Mesenchymal stem cell (in vitro differentiated cells and primary cell): Measurements from ENCODE around the gene FLT4.

Experiments
- DNase-seq: peaks from one replicate; pipeline ENCODE4 v3.0.0-alpha.2; 2013
- H2AFZ ChIP-seq: one replicate; pipeline ENCODE4 v1.6.1; 2013; ENCODE audit warnings: low read depth, mild to moderate bottlenecking, control low read depth, inconsistent platforms, low read length, moderate library complexity
- H2AK5ac ChIP-seq: 2 replicates; pipeline ENCODE4 v1.6.1; 2013; ENCODE audit warnings: low read length, moderate library complexity, mild to moderate bottlenecking, inconsistent platforms; ENCODE audit not compliant: severe bottlenecking
- H2BK120ac ChIP-seq: one replicate; pipeline ENCODE4 v1.6.1; 2013; ENCODE audit warnings: low read depth, mild to moderate bottlenecking, inconsistent platforms, low read length, moderate library complexity
- H2BK12ac ChIP-seq, 2 experiments: one replicate each; pipeline ENCODE4 v1.6.1; 2013; ENCODE audit warnings: inconsistent platforms in 2 of 2, low read length in 2 of 2, mild to moderate bottlenecking in 2 of 2, moderate library complexity in 2 of 2, control low read depth in 1 of 2
- H2BK15ac ChIP-seq: one replicate; pipeline ENCODE4 v1.6.1; 2013; ENCODE audit warnings: mild to moderate bottlenecking, low read depth, inconsistent platforms; ENCODE audit not compliant: poor library complexity, severe bottlenecking
- H2BK5ac ChIP-seq: 2 replicates; pipeline ENCODE4 v1.6.1; 2013; ENCODE audit warnings: low read depth, mild to moderate bottlenecking, low read length, control low read depth, inconsistent platforms; ENCODE audit not compliant: poor library complexity, severe bottlenecking
- H3K14ac ChIP-seq, 2 experiments: one replicate each; pipeline ENCODE4 v1.6.1; 2013; ENCODE audit warnings: inconsistent platforms in 2 of 2, low read length in 2 of 2, control low read depth in 1 of 2, mild to moderate bottlenecking in 1 of 2, moderate library complexity in 1 of 2
- H3K18ac ChIP-seq, 2 experiments: one replicate each; pipeline ENCODE4 v1.6.1; 2013; ENCODE audit warnings: inconsistent platforms in 2 of 2, low read length in 2 of 2, control low read depth in 1 of 2, low read depth in 1 of 2, mild to moderate bottlenecking in 1 of 2
- H3K23ac ChIP-seq, 2 experiments: one replicate each; pipeline ENCODE4 v1.6.1; 2013; ENCODE audit warnings: inconsistent platforms in 2 of 2, low read length in 2 of 2, mild to moderate bottlenecking in 2 of 2, moderate library complexity in 2 of 2, control low read depth in 1 of 2
- H3K27ac ChIP-seq: 2 replicates; pipeline ENCODE4 v1.5.1; 2013; ENCODE audit warnings: mild to moderate bottlenecking, moderate library complexity, low read length, control low read depth, inconsistent platforms; ENCODE audit not compliant: poor library complexity, severe bottlenecking
- H3K27me3 ChIP-seq, 2 experiments: 2 replicates each; pipeline versions ENCODE4 v1.6.1 to v1.7.0; 2013; ENCODE audit warnings: low read length in 2 of 2, mild to moderate bottlenecking in 2 of 2, moderate library complexity in 2 of 2, control low read depth in 1 of 2, inconsistent platforms in 1 of 2; ENCODE audit not compliant: control insufficient read depth in 1 of 2, insufficient read depth in 1 of 2
- H3K36me3 ChIP-seq, 2 experiments: 2 replicates each; pipeline versions ENCODE4 v1.6.1 to v1.7.0; 2013; ENCODE audit warnings: low read length in 2 of 2, control low read depth in 1 of 2, inconsistent platforms in 1 of 2, low read depth in 1 of 2, mild to moderate bottlenecking in 1 of 2; ENCODE audit not compliant: insufficient read depth in 2 of 2, control insufficient read depth in 1 of 2
- H3K4ac ChIP-seq, 2 experiments: one replicate each; pipeline ENCODE4 v1.6.1; 2013; ENCODE audit warnings: inconsistent platforms in 2 of 2, low read length in 2 of 2, mild to moderate bottlenecking in 2 of 2, moderate library complexity in 2 of 2, control low read depth in 1 of 2, low read depth in 1 of 2
- H3K4me1 ChIP-seq: 2 replicates; pipeline ENCODE4 v1.6.1; 2013; ENCODE audit warnings: low read depth, low read length, control low read depth; ENCODE audit not compliant: control insufficient read depth, insufficient read depth
- H3K4me2 ChIP-seq: 2 replicates; pipeline ENCODE4 v1.6.1; 2013; ENCODE audit warnings: low read length, mild to moderate bottlenecking, inconsistent platforms; ENCODE audit not compliant: poor library complexity, severe bottlenecking
- H3K4me3 ChIP-seq, 2 experiments: 2 replicates each; pipeline versions ENCODE4 v1.5.1 to v1.7.0; 2013; ENCODE audit warnings: low read length in 2 of 2, mild to moderate bottlenecking in 2 of 2, control low read depth in 1 of 2, low read depth in 1 of 2; ENCODE audit not compliant: insufficient read depth in 1 of 2
- H3K79me1 ChIP-seq: replicated peaks from 2 replicates; pipeline ENCODE4 v1.6.1; 2013; ENCODE audit warnings: mild to moderate bottlenecking, control low read depth, low read length, inconsistent platforms; ENCODE audit not compliant: poor library complexity, severe bottlenecking
- H3K9ac ChIP-seq: 2 replicates; pipeline ENCODE4 v1.7.0; 2013; ENCODE audit warnings: mild to moderate bottlenecking, low read length, moderate library complexity
- H3K9me3 ChIP-seq: 2 replicates; pipeline ENCODE4 v1.7.0; 2013; ENCODE audit warnings: mild to moderate bottlenecking, low read length; ENCODE audit not compliant: control insufficient read depth
- H4K8ac ChIP-seq: one replicate; pipeline ENCODE4 v1.6.1; 2013; ENCODE audit warnings: inconsistent platforms, mild to moderate bottlenecking, low read length, moderate library complexity
- H4K91ac ChIP-seq: one replicate; pipeline ENCODE4 v1.6.1; 2013; ENCODE audit warnings: mild to moderate bottlenecking, low read length, inconsistent platforms
- WGBS: methylation state at CpG from one replicate; pipeline ENCODE4 v1.1.7; 2013; ENCODE audit warnings: mixed read lengths; 5-methylcytosine and 5-hydroxymethylcytosine counted together

The FLT4 gene

GRCh38 chr5:180606215-180606785 lies 43.1 kb downstream of the FLT4 start:
- Histone ChIP-seq H2BK12ac (no peak overlapping the region), H3K79me1 (no peaks in the 10 kb centered on the region), H3K4me3 (no peak overlapping the region), H3K9ac (no peak overlapping the region), H3K18ac (no peak overlapping the region), H4K8ac (no peak overlapping the region), H2AFZ (no peak overlapping the region), H2BK5ac (no peak overlapping the region), H3K4me2 (no peak overlapping the region), H3K4me1 (peaks cover 3% of the 10 kb centered on the region), H3K27ac (no peak overlapping the region), H3K4ac (no peak overlapping the region), H3K9me3 (no peaks in the 10 kb centered on the region), H2AK5ac (no peak overlapping the region), H2BK15ac (no peak overlapping the region), H3K23ac (no peak overlapping the region), H3K27me3 (peaks cover 3 to 54% of the 10 kb centered on the region in 2 experiments), H4K91ac (no peak overlapping the region), H3K36me3 (no peaks in the 10 kb centered on the region), H3K14ac (no peak overlapping the region), H2BK120ac (no peak overlapping the region)
- 85% methylated on average over 21 of the region's 21 CpGs for WGBS
- DNase-seq, result no peak

DNA sequence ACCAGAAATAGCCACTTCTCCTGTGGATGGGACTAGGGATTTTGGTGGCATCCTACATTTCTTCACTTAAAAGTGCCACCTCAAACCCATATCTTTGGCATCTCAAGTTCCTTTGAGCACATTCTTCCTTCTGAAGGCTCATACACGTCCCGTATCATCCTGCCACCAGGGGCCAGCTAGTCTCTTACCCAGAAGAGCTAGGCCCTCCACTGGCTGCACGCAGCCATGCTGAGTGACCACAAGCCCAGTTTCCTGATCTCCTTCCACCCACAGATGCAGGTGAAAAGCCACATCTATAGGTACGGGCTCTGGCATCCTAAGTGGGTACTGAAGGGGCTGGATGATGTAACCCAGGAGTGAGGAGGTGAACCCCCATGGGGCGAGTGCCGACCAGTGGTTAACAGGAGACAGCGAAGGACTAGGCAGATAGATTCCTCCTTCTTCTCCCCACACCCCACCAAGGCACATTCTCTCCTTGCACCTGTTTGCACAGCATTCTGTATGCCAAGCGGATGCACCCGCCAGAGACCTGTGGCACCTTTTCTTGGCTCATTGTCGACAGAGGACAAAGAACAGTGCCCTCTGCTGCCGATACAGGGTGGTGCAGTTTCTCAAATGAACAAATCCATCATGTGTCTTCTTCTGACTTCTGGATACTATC lies 43.7 kb downstream of the FLT4 start:
- no peak overlapping the region for H2BK15ac ChIP-seq
- no peak overlapping the region for H4K8ac ChIP-seq
- H3K23ac ChIP-seq, result no peak overlapping the region
- H2AFZ ChIP-seq, result no peak overlapping the region
- H3K4me3 ChIP-seq, result no peak overlapping the region
- H3K36me3 ChIP-seq, result no peaks in the 10 kb centered on the region
- peak; percentile 39 for DNase-seq
- no peak overlapping the region for H2BK120ac ChIP-seq
- H3K79me1 ChIP-seq, result no peaks in the 10 kb centered on the region
- no peak overlapping the region for H3K14ac ChIP-seq
- H3K27me3 ChIP-seq, result peaks cover 3 to 54% of the 10 kb centered on the region in 2 experiments
- H3K18ac ChIP-seq, result no peak overlapping the region
- H3K4ac ChIP-seq, result no peak overlapping the region
- no peak overlapping the region for H3K4me2 ChIP-seq
- 65% methylated on average over 11 of the region's 11 CpGs for WGBS
- no peaks in the 10 kb centered on the region for H3K9me3 ChIP-seq
- no peak overlapping the region for H2BK5ac ChIP-seq
- H2BK12ac ChIP-seq, result no peak overlapping the region
- no peaks in the 10 kb centered on the region for H3K4me1 ChIP-seq
- no peak overlapping the region for H3K9ac ChIP-seq
- H2AK5ac ChIP-seq, result no peak overlapping the region
- no peak overlapping the region for H4K91ac ChIP-seq
- no peak overlapping the region for H3K27ac ChIP-seq

DNA sequence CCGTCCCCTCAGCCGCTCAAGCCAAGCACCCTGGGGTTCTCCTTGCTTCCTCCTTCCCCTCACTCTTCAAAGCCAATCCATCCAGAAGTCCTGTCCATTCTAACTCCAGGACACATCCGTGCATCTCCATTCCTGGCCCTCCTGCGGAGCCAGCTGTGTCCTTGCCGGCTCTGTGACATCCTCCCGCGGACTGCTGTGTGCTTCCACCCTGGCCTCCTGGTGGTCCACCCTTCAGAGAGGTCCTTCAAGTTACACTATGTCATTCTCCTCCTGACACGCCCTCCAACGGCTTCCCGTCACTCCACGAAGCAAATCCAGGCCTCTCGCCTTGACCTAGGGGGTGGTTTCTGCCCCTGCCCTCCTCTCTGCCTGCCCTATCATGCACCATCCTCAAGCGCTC lies 45.1 kb downstream of the FLT4 start:
- no peak overlapping the region for H3K14ac ChIP-seq
- H3K23ac ChIP-seq, result no peak overlapping the region
- no peak overlapping the region for H2BK120ac ChIP-seq
- no peak overlapping the region for H4K8ac ChIP-seq
- no peaks in the 10 kb centered on the region for H3K4me1 ChIP-seq
- no peak overlapping the region for H2BK15ac ChIP-seq
- H3K4me2 ChIP-seq, result no peak overlapping the region
- H3K4ac ChIP-seq, result no peak overlapping the region
- H3K9me3 ChIP-seq, result no peaks in the 10 kb centered on the region
- H2BK5ac ChIP-seq, result no peak overlapping the region
- no peak overlapping the region for H3K9ac ChIP-seq
- H3K36me3 ChIP-seq, result no peaks in the 10 kb centered on the region
- no peak overlapping the region for H3K18ac ChIP-seq
- H3K4me3 ChIP-seq, result no peak overlapping the region
- no peak overlapping the region for H3K27ac ChIP-seq
- H2AK5ac ChIP-seq, result no peak overlapping the region
- no peak overlapping the region for H2BK12ac ChIP-seq
- whole genome bisulfite sequencing, result 74% methylated on average over 12 of the region's 13 CpGs
- H4K91ac ChIP-seq, result no peak overlapping the region
- peaks cover 3 to 41% of the 10 kb centered on the region in 2 experiments for H3K27me3 ChIP-seq
- no peak overlapping the region for H2AFZ ChIP-seq
- no peak for DNase-seq
- H3K79me1 ChIP-seq, result no peaks in the 10 kb centered on the region

- Histone ChIP-seq H3K79me1 (no peaks in the 10 kb centered on the region), H3K4me1 (no peaks in the 10 kb centered on the region), H3K27ac (no peak overlapping the region), H3K4me2 (no peak overlapping the region), H3K14ac (no peak overlapping the region), H2AFZ (no peak overlapping the region), H2BK120ac (no peak overlapping the region), H3K36me3 (no peaks in the 10 kb centered on the region), H3K27me3 (peaks cover 3 to 34% of the 10 kb centered on the region in 2 experiments), H3K9me3 (no peaks in the 10 kb centered on the region), H4K91ac (no peak overlapping the region), H3K23ac (no peak overlapping the region), H3K18ac (no peak overlapping the region), H3K9ac (no peak overlapping the region), H2BK12ac (no peak overlapping the region), H4K8ac (no peak overlapping the region), H3K4ac (no peak overlapping the region), H2AK5ac (no peak overlapping the region), H2BK5ac (no peak overlapping the region), H3K4me3 (no peak overlapping the region), H2BK15ac (no peak overlapping the region)
- WGBS, result 94% methylated on average over 19 of the region's 19 CpGs
- no peak for DNase-seq
These were observed 46.3 kb downstream of the FLT4 start for GRCh38 chr5:180603076-180603594.
